SU-DHL-6 (cell line): Measurements from ENCODE around the gene MYZAP.

Experiments
- H2AFZ ChIP-seq: fragments of 200-600 bp; sonication (generic); 2 replicates; pipeline ENCODE4 v1.6.1; 2014; ENCODE audit warnings: low read depth, mild to moderate bottlenecking, moderate library complexity, mixed read lengths, antibody characterized with exemption, low read length; ENCODE audit not compliant: severe bottlenecking
- H3F3A ChIP-seq: fragments of 200-600 bp; shearing (Covaris generic); 2 replicates; pipeline ENCODE4 v1.6.0; 2016; ENCODE audit warnings: antibody characterized with exemption, mild to moderate bottlenecking; ENCODE audit not compliant: insufficient read depth
- H3K27ac ChIP-seq: fragments of 200-600 bp; sonication (generic); 2 replicates; pipeline ENCODE4 v1.5.1; 2016; ENCODE audit warnings: low read depth, mild to moderate bottlenecking, low read length, moderate library complexity, mixed read lengths
- H3K27me3 ChIP-seq: fragments of 200-600 bp; sonication (generic), shearing (Covaris generic); 2 replicates; pipeline ENCODE4 v1.6.0; 2014; ENCODE audit warnings: mild to moderate bottlenecking, low read length
- H3K36me3 ChIP-seq: fragments of 200-600 bp; sonication (generic); 2 replicates; pipeline ENCODE4 v1.6.1; 2014; ENCODE audit warnings: mild to moderate bottlenecking, low read length, mixed read lengths
- H3K4me2 ChIP-seq: fragments of 300-600, 200-600 bp; shearing (Covaris generic), sonication (generic); 2 replicates; pipeline ENCODE4 v1.6.0; 2014; ENCODE audit warnings: low read length, low read depth, mild to moderate bottlenecking; ENCODE audit not compliant: poor library complexity, severe bottlenecking
- H3K4me3 ChIP-seq: fragments of 200-600 bp; sonication (generic); 2 replicates; pipeline ENCODE4 v1.5.1; 2014; ENCODE audit warnings: antibody characterized with exemption, low read length, mild to moderate bottlenecking, mixed read lengths; ENCODE audit not compliant: insufficient read depth, poor library complexity, severe bottlenecking
- H3K79me2 ChIP-seq: fragments of 200-600 bp; sonication (generic); 2 replicates; pipeline ENCODE4 v1.6.1; 2014; ENCODE audit warnings: mild to moderate bottlenecking, low read length, moderate library complexity; ENCODE audit not compliant: insufficient read depth
- H3K9ac ChIP-seq: fragments of 200-600 bp; sonication (generic); 2 replicates; pipeline ENCODE4 v1.7.0; 2014; ENCODE audit warnings: mild to moderate bottlenecking, low read length
- H3K9me2 ChIP-seq: fragments of 200-600 bp; sonication (generic); replicated peaks from 2 replicates; pipeline ENCODE4 v1.6.1; 2014; ENCODE audit warnings: low read length; ENCODE audit not compliant: insufficient read depth
- H3K9me3 ChIP-seq: fragments of 200-600 bp; sonication (generic); 2 replicates; pipeline ENCODE4 v1.6.1; 2014; ENCODE audit warnings: low read length, mixed read lengths; ENCODE audit not compliant: insufficient read depth
- H4K20me1 ChIP-seq: fragments of 200-600 bp; sonication (generic); 2 replicates; pipeline ENCODE4 v1.6.1; 2014; ENCODE audit warnings: low read depth, mild to moderate bottlenecking, antibody characterized with exemption, low read length, moderate library complexity, mixed read lengths
- CTCF ChIP-seq: fragments of 200-600 bp; sonication (generic); IDR thresholded peaks from one replicate; pipeline ENCODE4 v1.5.1; 2017; ENCODE audit warnings: antibody characterized with exemption, mild to moderate bottlenecking, low read length, moderate library complexity; ENCODE audit not compliant: insufficient read depth, poor library complexity, severe bottlenecking
- EZH2phosphoT487 ChIP-seq: fragments of 200-600 bp; sonication (generic), shearing (Covaris generic); conservative IDR thresholded peaks from 2 replicates; pipeline ENCODE4 v1.6.1; 2018; ENCODE audit warnings: mild to moderate bottlenecking, antibody characterized with exemption, low read length, moderate library complexity, mixed read lengths

The MYZAP gene

DNA sequence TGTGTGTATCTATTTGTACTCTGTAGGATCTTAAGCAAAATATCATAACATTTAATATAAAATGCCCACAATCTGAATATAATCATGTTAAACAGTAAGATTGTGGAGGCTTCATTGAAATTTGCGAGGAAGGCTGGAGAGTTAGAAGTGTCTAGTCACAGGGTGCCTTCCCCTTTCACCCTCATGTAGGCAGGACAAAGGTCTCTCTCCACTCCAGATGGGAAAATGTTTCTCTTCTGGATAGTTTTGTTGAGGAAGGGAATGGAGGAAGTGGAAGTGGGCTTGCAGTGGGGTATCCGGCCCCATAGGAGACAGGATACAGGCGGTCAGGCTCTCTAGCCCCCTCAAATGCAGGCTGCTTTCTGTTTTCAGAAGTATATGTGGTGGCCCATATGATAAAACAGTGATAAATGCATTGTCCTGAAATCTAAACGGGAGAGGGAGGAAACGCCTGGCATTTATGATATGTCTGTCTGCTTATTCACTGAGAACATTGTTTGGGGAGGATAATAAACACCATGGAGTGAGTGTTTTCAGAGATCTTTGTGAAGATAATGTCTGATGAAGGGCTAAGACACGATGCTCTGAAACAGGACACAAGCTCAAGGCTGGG is 13.3 kb upstream of the MYZAP start:
- Histone ChIP-seq H3K4me2 (no peak overlapping the region), H2AFZ (no peak overlapping the region)

GRCh38 chr15:57580428-57580827 is 11.3 kb upstream of the MYZAP start:
- no peak overlapping the region for H2AFZ ChIP-seq
- H3K36me3 ChIP-seq = no peaks in the 10 kb centered on the region
- no peaks in the 10 kb centered on the region for H3F3A ChIP-seq
- no peak overlapping the region for H3K9ac ChIP-seq
- no peak overlapping the region for H3K27ac ChIP-seq
- peaks cover 4% of the 10 kb centered on the region; the same call in 1 of the 2 replicates for H3K9me3 ChIP-seq
- H3K4me3 ChIP-seq = no peak overlapping the region
- no peaks in the 10 kb centered on the region for H3K9me2 ChIP-seq
- no peaks in the 10 kb centered on the region for H3K79me2 ChIP-seq
- no peak overlapping the region for H3K4me2 ChIP-seq
- no peaks in the 10 kb centered on the region for H4K20me1 ChIP-seq
- H3K27me3 ChIP-seq = peaks cover 3% of the 10 kb centered on the region; the same call in 1 of the 2 replicates
- TF ChIP-seq EZH2phosphoT487 (no peak), CTCF (no peak)

More for the DNA sequence above, 13.3 kb upstream of the MYZAP start:
- no peaks in the 10 kb centered on the region for H4K20me1 ChIP-seq
- no peak overlapping the region for H3K4me3 ChIP-seq
- peaks cover 3% of the 10 kb centered on the region; the same call in 1 of the 2 replicates for H3K27me3 ChIP-seq
- no peaks in the 10 kb centered on the region for H3K79me2 ChIP-seq
- peaks cover 2% of the 10 kb centered on the region; the same call in 1 of the 2 replicates for H3K9me3 ChIP-seq
- TF ChIP-seq EZH2phosphoT487 = no peak
- no peak for TF ChIP-seq CTCF
- H3K9me2 ChIP-seq = no peaks in the 10 kb centered on the region
- no peaks in the 10 kb centered on the region for H3K36me3 ChIP-seq
- H3K27ac ChIP-seq = no peak overlapping the region
- no peaks in the 10 kb centered on the region for H3F3A ChIP-seq
- H3K9ac ChIP-seq = no peak overlapping the region

GRCh38 chr15:57580866-57581265 is 10.8 kb upstream of the MYZAP start:
- H3K9ac ChIP-seq = no peak overlapping the region
- H3K36me3 ChIP-seq = no peaks in the 10 kb centered on the region
- no peak overlapping the region for H3K27ac ChIP-seq
- H3K4me3 ChIP-seq = no peak overlapping the region
- no peaks in the 10 kb centered on the region for H4K20me1 ChIP-seq
- peaks cover 3% of the 10 kb centered on the region; the same call in 1 of the 2 replicates for H3K27me3 ChIP-seq
- no peak overlapping the region for H3K4me2 ChIP-seq
- no peaks in the 10 kb centered on the region for H3K9me2 ChIP-seq
- TF ChIP-seq EZH2phosphoT487 = no peak
- TF ChIP-seq CTCF = no peak
- no peaks in the 10 kb centered on the region for H3F3A ChIP-seq
- no peak overlapping the region for H2AFZ ChIP-seq
- H3K9me3 ChIP-seq = peaks cover 4% of the 10 kb centered on the region; the same call in 1 of the 2 replicates
- H3K79me2 ChIP-seq = no peaks in the 10 kb centered on the region
